ENCODE data around the gene CNPY3. TPM values are rescaled to one million over a fixed set of nuclear protein-coding genes. Genes with fewer than 3 reads are reported as not detected.

Gene CNPY3
- polyA plus RNA-seq, 2 of the 4 experiments (the other 2 are of a cell fraction), result 30.3 to 38.5 TPM

- no peak overlapping the region for H3K4me3 ChIP-seq
- TF ChIP-seq HMGXB4 (CRISPR knock-in tag; IDR thresholded peaks at IDR 0.05; ENCODE audit: borderline replicate concordance) (no peak), CTCF (IDR thresholded peaks at IDR 0.05) (no peak), NPAS2 (CRISPR knock-in tag; IDR thresholded peaks at IDR 0.05; ENCODE audit: borderline replicate concordance) (no peak), SREBF2 (IDR thresholded peaks at IDR 0.05) (no peak), MAFK (IDR thresholded peaks at IDR 0.05; ENCODE audit: partially characterized antibody) (no peak), NFE2L2 (conservative IDR thresholded peaks at IDR 0.05; ENCODE audit: low read length) (no peak), SMC3 (IDR thresholded peaks at IDR 0.05) (no peak), POLR2AphosphoS2 (conservative IDR thresholded peaks at IDR 0.05; ENCODE audit: low read length) (no peak), POLR2A (IDR thresholded peaks at IDR 0.05; ENCODE audit: low read length) (no peak), KDM1A (IDR thresholded peaks at IDR 0.05; ENCODE audit: low read depth) (no peak), EHF (CRISPR knock-in tag; IDR thresholded peaks at IDR 0.05) (no peak), CHD4 (IDR thresholded peaks at IDR 0.05; ENCODE audit: borderline replicate concordance) (no peak), FOSL2 (IDR thresholded peaks at IDR 0.05) (no peak), FOSL2 (CRISPR knock-in tag; IDR thresholded peaks at IDR 0.05) (no peak), REST (IDR thresholded peaks at IDR 0.05) (no peak), CEBPB (IDR thresholded peaks at IDR 0.05) (no peak), KDM5A (IDR thresholded peaks at IDR 0.05) (no peak), ZSCAN20 (CRISPR knock-in tag; IDR thresholded peaks at IDR 0.05) (no peak), BCL3 (IDR thresholded peaks at IDR 0.05) (no peak), HDAC2 (IDR thresholded peaks at IDR 0.05) (no peak)
- POLR2A ChIA-PET, result interaction anchor here (1.1 kb wide), 1 partner anchor 9 kb away, joined by 3 read pairs; a partner anchor contains a TSS
- H3K9me3 ChIP-seq, result no peaks in the 10 kb centered on the region
- CTCF ChIA-PET, result interaction anchor here (0.6 to 3.6 kb wide), 9 partner anchors 15 to 243 kb away, joined by 3 to 21 read pairs (median 5); partner anchors contain the start of gene CNPY3
- H3K27ac ChIP-seq, result no peak overlapping the region
- WGBS (ENCODE audit: missing lambda C conversion rate), result 66% methylated on average over 6 of the region's 8 CpGs
- ATAC-seq (no peak), DNase-seq (ENCODE audit: low read depth in 1 of 2, low spot score in 1 of 2) (no peak), FAIRE-seq (no peak)
- no peak overlapping the region for H3K4me2 ChIP-seq
- peaks cover 3% of the 10 kb centered on the region; the same call in 1 of the 3 replicates for H3K4me1 ChIP-seq
Observed at GRCh38 chr6:42899871-42900270, 29.4 kb upstream of the CNPY3 start.
